ENCODE measurements around the gene TCEANC. TPM values are rescaled to one million over a fixed set of nuclear protein-coding genes. Genes with fewer than 3 reads are reported as not detected.
"Not testable (repeated sequence)": the region's sequence is repeated elsewhere in the genome, so short reads cannot be mapped to it uniquely, and the experiment has no call there.

The TCEANC gene, protein sequence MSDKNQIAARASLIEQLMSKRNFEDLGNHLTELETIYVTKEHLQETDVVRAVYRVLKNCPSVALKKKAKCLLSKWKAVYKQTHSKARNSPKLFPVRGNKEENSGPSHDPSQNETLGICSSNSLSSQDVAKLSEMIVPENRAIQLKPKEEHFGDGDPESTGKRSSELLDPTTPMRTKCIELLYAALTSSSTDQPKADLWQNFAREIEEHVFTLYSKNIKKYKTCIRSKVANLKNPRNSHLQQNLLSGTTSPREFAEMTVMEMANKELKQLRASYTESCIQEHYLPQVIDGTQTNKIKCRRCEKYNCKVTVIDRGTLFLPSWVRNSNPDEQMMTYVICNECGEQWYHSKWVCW
- 1 to 10 TPM; 5.5 to 6.1 (median 6.0) TPM for polyA plus RNA-seq (ENCODE audit: insufficient read length in 3 of 3)
- long read RNA-seq, donor 1, result 0 reads
- long read RNA-seq, donor 2, partial matches to known transcripts, result 0 of 1 reads
- long read RNA-seq, donor 2, other reads (novel, unspliced or antisense), result 0 of 1 reads
- long read RNA-seq, donor 3, result 0 reads
- long read RNA-seq, donor 4, result 0 reads
- long read RNA-seq, donor 5, result 0 reads
- long read RNA-seq, donor 6, result 0 reads
- long read RNA-seq, donor 7, result 0 reads
- long read RNA-seq, donor 8, result 0 reads
- long read RNA-seq, donor 9, partial matches to known transcripts, result 0 of 1 reads
- long read RNA-seq, donor 9, other reads (novel, unspliced or antisense), result 0 of 1 reads
- long read RNA-seq, donor 10, result 0 reads
- long read RNA-seq, donor 11, result 0 reads
- long read RNA-seq, donor 12, result 0 reads
- long read RNA-seq, donor 13, result 0 reads
- long read RNA-seq, donor 14, result 0 reads
- long read RNA-seq, donor 15, result 0 reads
- long read RNA-seq, donor 16, partial matches to known transcripts, result 20 of 21 reads
- long read RNA-seq, donor 16, other reads (novel, unspliced or antisense), result 0 of 21 reads

DNA sequence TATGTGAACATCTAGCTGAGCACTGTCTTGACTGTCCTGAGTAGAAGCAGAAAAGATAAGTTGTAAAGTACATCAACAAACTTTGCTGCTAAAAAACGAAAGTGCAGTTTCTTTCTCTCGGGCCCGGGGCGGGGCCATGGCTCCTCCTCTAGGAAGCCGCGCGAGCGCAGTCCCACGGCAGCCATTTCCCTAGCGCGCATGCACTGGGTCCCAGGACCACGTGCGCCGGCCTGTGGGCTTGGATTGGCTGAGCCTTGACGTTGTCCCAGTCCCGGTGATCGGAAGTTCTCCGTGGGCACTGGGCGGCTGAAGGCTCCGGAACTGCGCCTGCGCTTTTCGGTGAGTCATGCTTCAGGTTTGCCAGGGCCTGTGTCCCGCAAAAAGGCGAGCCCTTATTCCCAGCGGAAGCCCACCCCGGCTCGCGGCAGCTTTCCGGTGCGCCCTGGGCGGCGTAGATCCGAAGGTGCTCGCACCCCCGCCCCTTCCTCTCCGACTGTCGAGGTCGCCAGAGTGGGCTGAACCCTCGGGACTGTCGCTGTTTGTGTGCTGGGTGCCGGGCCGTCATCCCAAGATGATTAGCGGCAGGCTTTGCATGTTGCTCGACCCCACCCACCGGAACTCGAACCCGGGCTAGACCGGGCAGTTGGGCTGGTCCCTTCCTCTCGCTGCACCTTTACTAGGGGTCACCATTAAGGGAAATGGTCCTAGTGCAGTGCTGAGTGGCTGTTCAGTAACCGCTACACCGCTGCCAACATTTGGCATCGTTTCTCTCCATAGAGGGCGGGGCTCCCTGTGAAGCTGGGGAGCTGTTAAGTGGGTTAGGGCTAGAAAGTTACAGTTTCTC is at the start of gene TCEANC:
Gene TCEANC (plus strand): TSS at position 292 of the 844 bp plus-strand sequence. CDS start 9,368 bp downstream, outside the sequence.
- peak; percentile 75 to 94 (median 90) for DNase-seq (ENCODE audit: extremely low read depth in 1 of 11, low read depth in 9 of 11, low spot score in 4 of 11)

DNA sequence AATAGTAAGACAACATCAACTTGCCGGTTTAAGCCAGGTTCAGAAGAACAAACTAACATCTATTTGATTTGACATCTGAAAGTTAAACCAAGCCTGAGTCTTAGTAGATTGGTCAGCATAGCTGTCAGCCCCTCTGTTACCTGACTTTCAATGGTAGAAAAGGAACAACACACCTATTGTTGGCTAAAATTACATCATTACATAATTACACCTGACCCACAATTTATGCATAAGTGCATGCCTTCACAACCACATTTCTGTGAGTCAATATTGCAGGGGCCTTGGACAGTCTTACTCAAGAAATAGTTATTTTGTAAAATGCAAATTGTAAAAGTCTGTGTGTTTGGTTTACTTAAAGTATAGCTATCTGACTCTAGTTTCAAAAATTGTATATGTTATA is 47.3 kb upstream of the TCEANC start:
- no peak for DNase-seq (ENCODE audit: extremely low read depth in 1 of 11, low read depth in 9 of 11, low spot score in 4 of 11)

DNA sequence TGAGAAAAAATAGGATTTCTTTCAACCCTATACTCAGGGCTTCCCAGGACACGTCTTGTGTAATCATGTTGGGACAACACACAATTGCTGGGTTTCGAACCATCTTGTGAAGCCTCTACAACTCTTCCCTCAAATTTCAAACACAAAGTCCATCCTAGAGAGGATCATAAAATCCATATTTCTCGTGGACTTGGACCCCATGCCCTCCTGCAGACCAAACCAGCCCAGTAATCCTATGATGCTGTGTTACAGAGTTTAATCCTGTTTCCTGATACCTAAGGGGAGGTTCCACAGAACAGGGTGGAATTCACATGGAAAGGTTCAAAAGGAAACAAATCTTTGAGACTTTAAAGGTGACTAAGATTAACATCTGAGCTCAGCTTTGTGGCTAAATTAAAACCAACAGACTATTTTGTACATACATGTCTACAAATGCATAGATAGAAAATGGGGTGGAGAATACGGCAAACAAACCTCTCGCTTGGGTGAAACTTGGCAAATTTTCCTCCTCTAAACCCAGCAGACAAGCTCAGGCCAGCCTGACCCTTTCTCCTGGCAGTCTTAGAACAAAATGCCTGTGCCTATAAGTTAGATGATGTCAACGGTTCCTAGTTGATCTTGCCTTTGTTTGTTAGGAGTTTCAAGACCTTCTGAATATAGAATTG is 45.5 kb upstream of the TCEANC start:
- DNase-seq (ENCODE audit: extremely low read depth in 1 of 11, low read depth in 9 of 11, low spot score in 4 of 11), result no peak

DNA sequence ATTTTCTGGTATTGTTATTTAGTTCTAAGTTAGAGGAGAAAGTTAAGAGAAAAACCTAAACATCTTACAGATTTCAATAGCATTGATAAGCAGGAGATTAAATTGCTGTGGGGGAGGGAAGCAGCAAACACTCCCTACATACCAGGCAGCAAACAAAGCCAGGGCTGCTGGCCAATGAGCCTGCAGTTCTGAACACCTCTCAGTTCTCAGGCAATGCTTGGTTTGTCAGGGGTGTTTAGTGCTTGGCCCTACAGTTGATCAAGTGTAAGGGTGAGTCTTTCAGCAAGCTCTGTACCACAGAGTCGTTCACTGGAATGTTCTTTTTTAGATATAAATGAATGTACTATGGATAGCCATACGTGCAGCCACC is 45.0 kb upstream of the TCEANC start:
- no peak for DNase-seq (ENCODE audit: extremely low read depth in 1 of 11, low read depth in 9 of 11, low spot score in 4 of 11)

DNA sequence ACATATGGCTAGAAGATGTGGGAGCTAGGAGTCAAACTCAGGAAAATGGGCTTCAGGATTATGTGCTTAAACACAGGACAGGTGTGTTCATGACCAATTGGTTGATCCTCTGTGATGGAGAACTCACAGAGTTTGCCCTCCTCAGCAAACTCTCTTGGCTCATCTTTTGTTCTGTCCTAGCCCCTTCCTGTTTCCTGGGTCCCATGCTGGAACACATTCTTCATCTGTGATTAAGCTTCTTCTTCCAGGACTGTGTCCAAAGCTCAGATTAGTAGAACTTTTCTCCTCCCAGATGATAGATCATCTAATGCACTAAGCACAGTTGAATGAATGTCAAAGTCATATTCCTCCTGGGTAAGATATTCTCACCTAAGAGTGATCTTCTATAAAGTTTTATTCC is 38.8 kb upstream of the TCEANC start:
- no peak for DNase-seq (ENCODE audit: extremely low read depth in 1 of 11, low read depth in 9 of 11, low spot score in 4 of 11)

DNA sequence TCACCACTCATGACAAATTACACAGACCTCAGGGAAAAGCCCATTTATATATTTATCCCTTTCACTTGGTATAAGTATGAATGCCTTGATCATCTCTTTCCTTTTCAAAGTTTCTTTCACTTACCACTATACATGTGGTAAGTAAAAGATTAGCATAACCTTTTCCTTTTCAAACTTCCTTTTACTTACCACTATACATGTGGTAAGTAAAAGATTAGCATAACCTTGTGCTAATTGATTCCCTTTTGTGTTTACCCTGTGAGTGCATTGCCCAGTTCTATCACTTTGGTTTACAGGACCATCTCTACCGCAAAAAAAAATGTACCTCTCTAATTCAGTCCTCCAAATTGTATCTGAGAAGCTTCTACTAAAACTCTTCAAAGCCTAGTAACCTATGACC is 32.7 kb upstream of the TCEANC start:
- no peak for DNase-seq (ENCODE audit: extremely low read depth in 1 of 11, low read depth in 9 of 11, low spot score in 4 of 11)

DNA sequence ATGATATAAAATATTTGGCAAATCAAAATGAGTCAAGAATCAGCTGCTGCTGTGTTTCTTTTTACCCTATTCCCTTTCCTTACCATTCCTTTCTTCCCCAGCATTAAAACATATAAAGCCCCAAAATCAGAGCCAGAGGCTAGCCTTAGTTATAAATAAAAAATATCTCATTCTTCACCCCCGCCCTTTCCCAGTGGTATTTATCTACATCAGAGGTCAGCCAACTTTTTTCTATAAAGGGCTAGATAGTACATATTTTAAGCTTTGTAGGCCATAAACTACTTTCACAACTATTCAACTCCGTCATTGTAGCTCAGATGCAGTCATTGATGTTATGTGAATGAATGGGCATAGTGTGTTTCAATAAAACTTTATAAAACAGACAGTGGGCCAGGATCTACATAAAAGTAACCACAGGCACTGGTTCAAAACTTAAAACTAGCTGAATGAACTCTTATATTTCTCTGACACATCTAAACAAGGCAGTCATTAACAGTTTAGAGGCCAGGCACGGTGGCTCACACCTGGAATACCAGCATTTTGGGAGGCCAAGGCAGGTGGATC is 30.5 kb upstream of the TCEANC start:
- no peak for DNase-seq (ENCODE audit: extremely low read depth in 1 of 11, low read depth in 9 of 11, low spot score in 4 of 11)

DNA sequence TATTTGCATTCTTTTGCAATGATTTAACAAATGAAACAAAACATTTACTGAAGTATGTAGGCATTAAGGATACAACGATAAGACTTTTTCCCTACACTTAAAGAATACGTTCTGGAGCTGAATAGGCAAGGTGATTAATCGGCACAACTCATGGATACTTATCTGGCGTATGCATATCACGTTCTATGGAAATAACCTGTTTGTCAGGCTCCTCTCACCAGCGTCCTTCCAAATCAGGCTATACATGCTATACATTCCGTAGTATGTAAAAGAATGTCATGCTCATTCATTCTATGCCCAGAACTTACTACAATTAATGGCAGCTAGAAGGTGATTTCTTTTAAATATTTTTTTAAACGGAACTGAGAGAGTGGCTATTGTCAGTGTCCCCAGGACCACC is 25.6 kb upstream of the TCEANC start:
- no peak for DNase-seq (ENCODE audit: extremely low read depth in 1 of 11, low read depth in 9 of 11, low spot score in 4 of 11)

DNA sequence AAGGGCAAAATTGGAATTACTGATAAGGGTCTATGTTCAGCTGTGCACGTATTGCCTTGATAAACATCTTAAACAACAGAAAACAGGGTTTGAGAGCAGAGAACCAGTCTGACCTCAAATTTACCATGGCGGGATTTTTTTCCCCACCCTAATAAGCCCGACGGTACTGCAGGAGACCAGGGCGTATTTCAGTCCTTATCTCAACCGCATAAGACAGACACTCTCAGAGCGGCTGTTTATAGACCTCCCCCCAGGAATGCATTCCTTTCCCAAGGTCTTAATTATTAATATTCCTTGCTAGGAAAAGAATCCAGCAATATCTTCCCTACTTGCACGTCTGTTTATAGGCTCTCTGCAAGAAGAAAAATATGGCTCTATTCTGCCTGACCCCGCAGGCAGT is 15.7 kb upstream of the TCEANC start:
- not testable (repeated sequence) for DNase-seq (ENCODE audit: extremely low read depth in 1 of 11, low read depth in 9 of 11, low spot score in 4 of 11)

DNA sequence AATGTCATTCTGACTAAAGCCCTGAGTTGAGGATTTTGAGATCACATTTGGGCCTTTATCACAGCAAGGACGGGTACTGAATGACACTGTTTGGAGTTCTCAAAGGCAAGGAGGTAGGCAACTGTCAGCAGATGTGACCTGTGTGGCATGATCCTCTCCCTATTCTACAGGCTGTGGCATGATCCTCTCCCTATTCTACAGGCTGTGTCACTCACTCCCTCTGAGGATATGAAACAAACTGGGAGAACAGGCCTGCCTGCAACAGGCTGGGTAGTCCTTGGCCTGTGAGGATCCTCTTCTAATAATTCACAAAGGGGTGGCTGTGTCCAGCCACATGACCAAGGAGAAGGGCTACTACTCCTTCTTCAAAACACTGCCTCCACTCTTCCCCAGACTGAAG is 14.9 kb upstream of the TCEANC start:
- DNase-seq (ENCODE audit: extremely low read depth in 1 of 11, low read depth in 9 of 11, low spot score in 4 of 11), result no peak

DNA sequence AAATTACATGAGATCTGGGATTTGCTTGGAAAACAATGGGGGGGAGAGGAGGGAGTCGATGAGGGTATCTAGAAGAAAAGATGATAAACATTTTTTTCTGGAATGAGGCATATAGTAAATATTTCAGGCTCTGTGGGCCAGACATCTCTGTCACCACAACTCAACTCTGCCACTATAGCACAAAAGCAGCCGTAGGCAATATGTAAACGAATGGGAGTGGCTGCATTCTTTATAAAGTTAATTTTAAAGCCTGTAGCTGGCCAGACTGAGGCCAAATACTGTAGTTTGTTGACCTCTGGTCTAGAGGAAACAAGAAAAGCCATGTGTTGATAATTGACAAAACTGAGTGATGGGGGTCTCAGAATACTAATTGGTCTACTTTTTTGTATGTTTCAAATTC is 14.1 kb upstream of the TCEANC start:
- no peak for DNase-seq (ENCODE audit: extremely low read depth in 1 of 11, low read depth in 9 of 11, low spot score in 4 of 11)

DNA sequence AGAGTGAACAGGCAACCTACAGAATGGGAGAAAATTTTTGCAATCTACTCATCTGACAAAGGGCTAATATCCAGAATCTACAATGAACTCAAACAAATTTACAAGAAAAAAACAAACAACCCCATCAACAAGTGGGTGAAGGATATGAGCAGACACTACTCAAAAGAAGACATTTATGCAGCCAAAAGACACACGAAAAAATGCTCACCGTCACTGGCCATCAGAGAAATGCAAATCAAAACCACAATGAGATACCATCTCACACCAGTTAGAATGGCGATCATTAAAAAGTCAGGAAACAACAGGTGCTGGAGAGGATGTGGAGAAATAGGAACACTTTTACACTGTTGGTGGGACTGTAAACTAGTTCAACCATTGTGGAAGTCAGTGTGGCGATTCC is 11.3 kb upstream of the TCEANC start:
- DNase-seq (ENCODE audit: extremely low read depth in 1 of 11, low read depth in 9 of 11, low spot score in 4 of 11), result not testable (repeated sequence)

DNA sequence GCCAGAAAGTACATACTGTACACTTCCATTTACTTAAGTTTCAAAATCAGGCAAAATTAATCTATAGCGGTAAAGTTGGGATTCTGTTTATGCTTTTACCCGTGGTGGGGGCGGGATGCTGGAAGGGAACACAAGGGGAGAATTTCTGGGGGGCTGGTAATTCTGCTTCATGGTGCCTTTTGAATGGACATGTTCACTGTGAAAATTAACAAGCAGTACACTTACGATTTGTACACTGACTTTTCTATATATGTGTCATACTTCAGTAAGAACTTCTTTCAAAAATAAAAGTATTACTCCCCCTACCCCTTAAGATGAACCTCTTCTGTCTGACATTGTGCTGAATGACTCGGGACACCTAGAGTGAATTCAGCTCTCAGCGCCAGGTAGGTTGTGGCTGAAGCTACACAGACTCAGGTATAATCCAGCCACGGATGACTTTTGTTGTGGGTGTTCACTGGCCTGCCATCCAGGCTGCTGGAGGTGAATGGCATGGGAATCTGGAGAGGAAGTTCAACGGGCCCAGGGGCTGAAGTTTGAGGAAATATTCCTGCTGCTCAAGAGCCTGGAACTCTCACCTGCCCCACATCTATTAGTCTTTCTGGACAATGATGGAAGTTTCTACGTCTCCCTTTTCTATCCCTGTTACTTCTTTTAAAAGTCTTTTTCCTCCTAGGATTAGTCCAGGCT is 7.3 kb upstream of the TCEANC start:
- DNase-seq (ENCODE audit: extremely low read depth in 1 of 11, low read depth in 9 of 11, low spot score in 4 of 11), result no peak

DNA sequence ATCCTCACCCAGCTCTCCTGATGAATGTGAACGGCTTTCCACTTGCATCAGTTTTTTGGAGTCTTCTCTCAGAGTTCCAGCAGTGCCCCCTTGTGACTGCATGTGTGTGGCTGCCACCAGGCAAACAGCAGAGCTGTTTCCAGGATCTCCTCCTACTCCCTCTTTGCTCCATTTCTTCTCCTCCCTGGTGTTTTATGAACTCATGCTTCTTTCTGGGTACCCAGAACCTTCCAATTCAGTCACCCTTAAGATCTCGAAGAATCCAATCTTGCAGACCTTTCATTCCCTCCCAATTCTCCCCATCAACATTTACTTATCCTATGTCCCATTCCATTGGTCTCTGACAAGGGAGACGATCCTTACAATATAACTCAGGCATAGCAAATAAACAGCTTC is 6.8 kb upstream of the TCEANC start:
- peak in 2 of 11 donors; percentile 50 to 63 for DNase-seq (ENCODE audit: extremely low read depth in 1 of 11, low read depth in 9 of 11, low spot score in 4 of 11)

DNA sequence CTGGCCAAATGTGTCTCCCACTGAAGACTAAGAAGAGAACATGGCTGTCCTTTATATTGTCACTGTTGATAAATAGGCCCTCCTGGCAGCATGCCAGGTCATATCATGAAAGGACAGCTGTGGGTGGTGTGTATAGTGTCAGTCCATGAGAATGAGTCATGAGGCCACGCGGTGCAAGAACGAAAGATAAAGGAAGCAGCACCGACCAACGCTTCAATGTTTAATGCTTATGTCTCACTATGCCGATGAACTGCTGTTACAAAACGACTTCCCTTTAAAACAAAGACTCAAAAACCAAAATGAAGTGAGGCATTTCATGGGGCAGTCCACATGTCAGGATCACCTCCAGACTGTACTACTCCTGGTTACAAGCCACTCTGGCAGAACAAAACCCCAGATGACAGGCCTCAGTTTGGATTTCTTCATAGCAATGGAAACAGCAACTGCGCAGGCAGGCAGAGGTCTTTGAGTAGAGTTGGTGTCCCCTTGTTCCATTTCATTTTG is 5.2 kb upstream of the TCEANC start:
- DNase-seq (ENCODE audit: extremely low read depth in 1 of 11, low read depth in 9 of 11, low spot score in 4 of 11), result no peak

DNA sequence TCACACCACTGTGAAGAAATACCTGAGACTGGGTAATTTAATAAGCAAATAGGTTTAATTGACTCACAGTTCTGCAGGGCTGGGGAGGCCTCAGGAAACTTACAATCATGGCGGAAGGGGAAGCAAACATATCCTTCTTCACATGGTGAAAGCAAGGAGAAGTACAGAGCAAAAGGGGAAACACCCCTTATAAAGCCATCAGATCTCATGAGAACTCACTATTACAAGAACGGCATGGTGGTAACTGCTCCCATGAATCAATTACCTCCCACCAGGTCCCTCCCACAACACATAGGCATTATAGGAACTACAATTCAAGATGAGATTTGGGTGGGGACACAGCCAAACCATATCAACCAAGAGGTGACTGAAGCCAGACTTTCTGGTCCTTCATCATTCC is 4.6 kb upstream of the TCEANC start:
- DNase-seq (ENCODE audit: extremely low read depth in 1 of 11, low read depth in 9 of 11, low spot score in 4 of 11), result not testable (repeated sequence)

DNA sequence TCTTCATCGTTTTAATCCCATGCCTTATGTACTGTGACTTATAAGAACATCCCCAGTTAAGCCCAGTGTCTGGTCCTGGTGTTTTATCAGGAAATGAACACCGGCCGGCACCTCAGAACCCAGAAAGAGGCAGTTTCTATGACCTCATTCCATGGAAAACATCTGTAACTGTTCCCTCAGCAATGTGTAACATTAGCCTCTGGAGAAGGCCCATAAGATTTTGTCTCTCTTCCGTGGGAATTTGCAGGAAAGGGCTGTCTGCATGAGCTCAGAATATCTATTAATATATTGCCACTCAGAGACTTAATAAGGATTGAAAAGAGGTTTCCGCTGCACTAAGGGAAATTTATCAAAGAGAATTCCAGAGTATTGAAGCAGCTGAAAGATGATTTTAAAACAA is 3.1 kb upstream of the TCEANC start:
- no peak for DNase-seq (ENCODE audit: extremely low read depth in 1 of 11, low read depth in 9 of 11, low spot score in 4 of 11)

DNA sequence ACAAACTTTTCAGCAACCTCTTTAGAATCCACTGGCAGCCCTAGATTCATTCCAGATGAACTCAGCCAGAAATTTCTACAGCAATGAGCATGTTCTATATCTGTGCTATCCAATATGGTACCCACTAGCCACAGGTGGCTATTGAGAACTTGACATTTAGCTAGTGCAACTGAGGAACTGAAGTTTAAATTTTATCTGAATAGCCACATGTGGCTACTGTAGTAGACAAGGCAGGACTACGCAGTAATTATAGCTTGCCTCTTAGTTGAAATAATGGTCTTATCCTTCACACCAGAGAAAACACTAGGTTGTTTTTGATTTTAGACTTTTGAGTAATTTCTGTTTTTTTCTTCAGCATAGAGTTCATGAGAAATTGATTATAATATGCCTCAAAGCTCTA is 2.6 kb upstream of the TCEANC start:
- DNase-seq (ENCODE audit: extremely low read depth in 1 of 11, low read depth in 9 of 11, low spot score in 4 of 11), result no peak
